MM.1S (cell line): ENCODE results near the gene GSTA5.

ENCODE experiments used
- CTCF ChIP-seq: fragments of 300-600 bp; sonication (generic); IDR thresholded peaks from 2 replicates; pipeline ENCODE4 v1.5.1; 2016; ENCODE audit warnings: antibody characterized with exemption, low read length, mixed read lengths
- EZH2 ChIP-seq: fragments of 300-600 bp; sonication (generic); optimal IDR thresholded peaks from 2 replicates; pipeline ENCODE3; 2017; ENCODE audit warnings: low read depth, mild to moderate bottlenecking, antibody characterized with exemption, low read length, mixed read lengths

DNA sequence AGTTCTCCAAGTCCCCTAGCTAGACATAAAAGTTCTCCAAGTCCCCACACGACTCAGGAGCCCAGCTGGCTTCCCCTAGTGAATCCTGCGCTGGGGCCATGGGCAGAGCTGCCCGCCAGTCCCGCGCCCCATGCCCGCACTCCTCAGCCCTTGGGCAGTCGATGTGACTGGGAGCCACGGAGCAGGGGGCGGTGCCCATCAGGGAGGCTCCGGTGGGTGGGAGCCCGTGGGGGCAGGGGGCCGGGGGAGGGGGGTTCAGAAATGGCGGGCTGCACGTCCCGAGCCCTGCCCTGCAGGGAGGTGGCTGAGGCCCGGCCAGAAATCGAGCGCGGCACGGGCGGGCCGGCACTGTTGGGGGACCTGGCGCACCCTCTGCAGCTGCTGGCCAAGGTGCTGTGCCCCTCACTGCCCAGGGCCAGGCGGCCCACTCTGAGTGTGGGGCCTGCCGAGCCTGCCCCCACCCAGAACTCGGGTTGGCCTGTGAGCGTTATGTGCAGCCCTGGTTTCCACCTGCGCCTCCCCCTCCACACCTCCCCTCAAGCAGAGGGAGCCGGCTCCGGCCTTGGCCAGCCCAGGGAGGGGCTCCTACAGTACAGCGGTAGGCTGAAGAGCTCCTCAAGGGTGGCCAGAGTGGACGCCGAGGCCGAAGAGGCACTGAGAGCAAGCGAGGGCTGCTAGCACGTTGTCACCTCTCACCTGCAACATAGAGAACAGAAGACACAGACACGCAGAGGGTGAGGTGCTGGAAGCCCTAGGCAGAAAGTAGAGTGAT, 11.4 kb downstream of the GSTA5 start:
- TF ChIP-seq EZH2 (no peak), CTCF (no peak)
